Fibroblast of pulmonary artery (primary cell): ENCODE measurements around the gene SENP2.
A peak's percentile ranks its signal among the peaks of the same experiment; 100 is the strongest.

ENCODE experiments used
- DNase-seq: peaks from one replicate; pipeline ENCODE4 v3.0.0-alpha.2; 2010; ENCODE audit warnings: low read depth
- H3K4me3 ChIP-seq: replicated peaks from 2 replicates; pipeline ENCODE4 v1.5.1; 2011; ENCODE audit warnings: low read depth, mild to moderate bottlenecking, control low read depth, low read length, moderate library complexity
- CTCF ChIP-seq: IDR thresholded peaks from 2 replicates; pipeline ENCODE4 v1.5.1; 2011; ENCODE audit warnings: mild to moderate bottlenecking, control low read depth, low read length, inconsistent platforms; ENCODE audit errors: missing control alignments

SENP2 gene

GRCh38 chr3:185583925-185584324 is 2.2 kb upstream of the SENP2 start:
- no peak overlapping the region for H3K4me3 ChIP-seq
- TF ChIP-seq CTCF, result no peak
- DNase-seq, result no peak

GRCh38 chr3:185584686-185585085 is 1.4 kb upstream of the SENP2 start:
- TF ChIP-seq CTCF, result no peak
- DNase-seq, result no peak
- no peak overlapping the region for H3K4me3 ChIP-seq

GRCh38 chr3:185585518-185585858 is 607 bp upstream of the SENP2 start:
- TF ChIP-seq CTCF, result no peak
- peak; percentile 5 for DNase-seq

GRCh38 chr3:185586686-185587039 is 568 bp downstream of the SENP2 start:
- TF ChIP-seq CTCF, result no peak
- DNase-seq, result no peak
- H3K4me3 ChIP-seq, result peak overlapping the region; percentile 87

More at GRCh38 chr3:185585518-185585858, 607 bp upstream of the SENP2 start:
- H3K4me3 ChIP-seq, result peak overlapping the region; percentile 87

GRCh38 chr3:185594073-185594472 is 8.0 kb downstream of the SENP2 start:
- no peak overlapping the region for H3K4me3 ChIP-seq
- no peak for TF ChIP-seq CTCF
- DNase-seq, result no peak

- no peak for DNase-seq
- H3K4me3 ChIP-seq, result no peak overlapping the region
- no peak for TF ChIP-seq CTCF
Observed at GRCh38 chr3:185595526-185595925, 9.4 kb downstream of the SENP2 start.

- H3K4me3 ChIP-seq, result no peak overlapping the region
- no peak for DNase-seq
- TF ChIP-seq CTCF, result no peak
Observed at GRCh38 chr3:185605566-185605965, 19.5 kb downstream of the SENP2 start.
